Vagina (tissue), 2 donors: ENCODE results near the gene ARID5B.

Experiments used
- POLR2A ChIP-seq, 2 donors: fragments of 450-650 bp; IDR thresholded peaks; one replicate each; pipeline ENCODE4 v1.6.1; 2017; ENCODE audit warnings: antibody characterized with exemption in 2 of 2, mild to moderate bottlenecking in 2 of 2, moderate library complexity in 2 of 2
- POLR2AphosphoS5 ChIP-seq, 2 donors: sonication (generic); formaldehyde crosslinking; IDR thresholded peaks; one replicate each; pipeline ENCODE4 v1.9.0; 2017; ENCODE audit warnings: antibody characterized with exemption in 2 of 2, mild to moderate bottlenecking in 2 of 2, low read depth in 1 of 2; ENCODE audit not compliant: insufficient read depth in 1 of 2
- TF ChIP-seq, protein P1 (sequence below), 3 experiments: fragments of 450-650 bp in 2 of 3; fragments of 200-600 bp in 1 of 3; sonication (generic) in 1 of 3; IDR thresholded peaks; one replicate each; pipeline ENCODE4 v1.5.1; 2017 to 2019; ENCODE audit warnings: antibody characterized with exemption in 3 of 3, mild to moderate bottlenecking in 2 of 3, moderate library complexity in 2 of 3

DNA sequence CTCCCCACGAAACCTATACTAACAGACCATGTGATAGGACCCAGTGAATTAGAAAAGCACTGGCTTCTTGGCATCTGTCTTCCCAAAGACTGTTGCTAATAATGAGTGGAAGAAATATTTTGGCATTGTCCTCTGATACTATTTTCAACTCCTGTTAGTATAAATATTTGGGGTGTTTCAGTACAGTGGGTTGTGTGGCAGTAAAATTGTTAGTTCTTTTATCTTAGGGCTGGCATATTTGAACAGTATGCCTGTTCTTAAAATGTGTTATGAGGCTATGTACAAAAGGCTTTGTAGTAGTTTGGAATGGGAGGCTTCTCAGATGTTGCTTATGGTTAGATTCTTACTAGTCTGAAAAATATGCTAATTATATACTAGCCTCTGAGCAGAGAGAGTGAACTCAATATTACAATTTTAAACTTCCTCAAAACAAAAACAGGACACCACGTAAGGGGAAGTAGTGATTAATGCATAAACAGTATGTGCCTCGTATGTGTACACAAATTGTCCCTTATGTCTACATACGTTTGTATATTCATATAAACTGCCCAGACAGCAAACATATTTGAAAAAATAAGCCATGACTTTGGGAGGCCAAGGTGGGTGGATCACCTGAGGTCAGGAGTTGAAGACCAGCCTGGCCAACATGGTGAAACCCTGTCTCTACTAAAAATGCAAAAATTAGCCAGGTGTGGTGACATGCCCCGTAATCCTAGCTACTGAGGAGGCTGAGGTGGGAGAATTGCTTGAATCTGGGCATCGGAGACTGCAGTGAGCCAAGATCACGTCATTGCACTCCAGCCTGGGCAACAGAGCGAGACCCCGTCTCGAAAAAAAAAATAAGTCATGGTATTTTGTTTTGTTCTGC is 115.4 kb downstream of the ARID5B start:
- TF ChIP-seq POLR2A (IDR thresholded peaks at IDR 0.05) (no peak), POLR2AphosphoS5 (IDR thresholded peaks at IDR 0.05; ENCODE audit: insufficient read depth in 1 of 2, low read depth in 1 of 2) (no peak)
- TF ChIP-seq, protein P1, sequence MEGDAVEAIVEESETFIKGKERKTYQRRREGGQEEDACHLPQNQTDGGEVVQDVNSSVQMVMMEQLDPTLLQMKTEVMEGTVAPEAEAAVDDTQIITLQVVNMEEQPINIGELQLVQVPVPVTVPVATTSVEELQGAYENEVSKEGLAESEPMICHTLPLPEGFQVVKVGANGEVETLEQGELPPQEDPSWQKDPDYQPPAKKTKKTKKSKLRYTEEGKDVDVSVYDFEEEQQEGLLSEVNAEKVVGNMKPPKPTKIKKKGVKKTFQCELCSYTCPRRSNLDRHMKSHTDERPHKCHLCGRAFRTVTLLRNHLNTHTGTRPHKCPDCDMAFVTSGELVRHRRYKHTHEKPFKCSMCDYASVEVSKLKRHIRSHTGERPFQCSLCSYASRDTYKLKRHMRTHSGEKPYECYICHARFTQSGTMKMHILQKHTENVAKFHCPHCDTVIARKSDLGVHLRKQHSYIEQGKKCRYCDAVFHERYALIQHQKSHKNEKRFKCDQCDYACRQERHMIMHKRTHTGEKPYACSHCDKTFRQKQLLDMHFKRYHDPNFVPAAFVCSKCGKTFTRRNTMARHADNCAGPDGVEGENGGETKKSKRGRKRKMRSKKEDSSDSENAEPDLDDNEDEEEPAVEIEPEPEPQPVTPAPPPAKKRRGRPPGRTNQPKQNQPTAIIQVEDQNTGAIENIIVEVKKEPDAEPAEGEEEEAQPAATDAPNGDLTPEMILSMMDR (IDR thresholded peaks at IDR 0.05) = no peak
